ENCODE results near the gene COPG2. TPM values are rescaled to one million over a fixed set of nuclear protein-coding genes. Genes with fewer than 3 reads are reported as not detected.

The COPG2 gene
- total and polyA plus RNA-seq, 2 of the 4 experiments (the other 2 are of a cell fraction), result 18.1 to 50.0 TPM

GRCh38 chr7:130488392-130489139 is 180.0 kb downstream of the COPG2 start:
- Histone ChIP-seq H3K9me3 (ENCODE audit: control insufficient read depth, insufficient read depth, low read length) (no peaks in the 10 kb centered on the region), H2BK5ac (ENCODE audit: low read depth, low read length, poor library complexity, severe bottlenecking) (no peak overlapping the region), H3K4ac (ENCODE audit: low read depth, low read length) (peak overlapping the region; percentile 24; the same call in 1 of the 2 replicates), H3K18ac (ENCODE audit: low read depth, low read length) (no peak overlapping the region), H4K5ac (ENCODE audit: low read depth, low read length) (no peak overlapping the region), H3K4me3 (ENCODE audit: insufficient read depth, low read depth, low read length) (no peak overlapping the region), H3K4me1 (ENCODE audit: control insufficient read depth, insufficient read depth, low read length) (peaks cover 9% of the 10 kb centered on the region), H4K20me1 (ENCODE audit: insufficient read depth, low read length) (no peaks in the 10 kb centered on the region), H3K27me3 (ENCODE audit: control insufficient read depth, insufficient read depth, low read length) (peaks cover 5% of the 10 kb centered on the region), H2BK120ac (ENCODE audit: low read depth, low read length) (0 out of 2 replicates have a peak overlapping the region, but pooled peaks have one; percentile 14), H2AK9ac (replicated peaks; ENCODE audit: low read depth, low read length, poor library complexity) (no peak overlapping the region), H4K91ac (ENCODE audit: insufficient read depth, low read depth, low read length) (peak overlapping the region; percentile 31; the same call in 1 of the 2 replicates), H4K8ac (ENCODE audit: low read depth in 2 of 2, low read length in 2 of 2) (peak overlapping the region in 1 of 2 experiments; percentile 20; a peak in 1 of 4 replicates), H2AK5ac (ENCODE audit: low read depth, low read length) (no peak overlapping the region), H3K56ac (ENCODE audit: extremely low read depth, insufficient read depth, low read length) (peak overlapping the region; percentile 11; the same call in 1 of the 2 replicates), H3K4me2 (ENCODE audit: low read depth, low read length) (no peak overlapping the region), H2BK20ac (ENCODE audit: low read depth, low read length) (peak overlapping the region; percentile 30; the same call in 1 of the 2 replicates), H3K27ac (ENCODE audit: insufficient read depth, low read length) (no peak overlapping the region), H2BK15ac (ENCODE audit: low read depth, low read length) (peak overlapping the region; percentile 15; the same call in 1 of the 3 replicates), H3K79me1 (ENCODE audit: low read depth in 1 of 2, low read length in 2 of 2) (0 out of 4 replicates have a peak, but pooled peaks cover 0 to 3% of the 10 kb centered on the region in 2 experiments), H3K36me3 (ENCODE audit: control insufficient read depth, insufficient read depth, low read length) (no peaks in the 10 kb centered on the region), H3K14ac (replicated peaks; ENCODE audit: low read depth, low read length) (0 out of 2 replicates have a peak overlapping the region, but pooled peaks have one; percentile 1), H3K9me1 (ENCODE audit: insufficient read depth, low read length) (no peaks in the 10 kb centered on the region), H3K23ac (ENCODE audit: low read depth, low read length) (no peak overlapping the region), H3K9ac (ENCODE audit: low read depth, low read length) (no peak overlapping the region), H2AFZ (replicated peaks; ENCODE audit: low read length, poor library complexity) (peak overlapping the region; percentile 1)
- ATAC-seq (ENCODE audit: low read depth) (no peak), DNase-seq (no peak)
- intact Hi-C loops (cut with micrococcal nuclease), result loop anchor here (1.0 to 5.0 kb wide), 2 partner anchors 46 to 283 kb away; partner anchors contain the start of genes CEP41 and TMEM209
- BruUV-seq (replicated peaks), result no TSS peak
- dilution Hi-C loops (cut with HindIII; ENCODE audit: low sequenced_read_pairs, unreplicated experiment), result no loop called here
- CTCF ChIA-PET, result no interaction called here
- WGBS, 2 experiments (ENCODE audit: extremely low coverage in 2 of 2, insufficient read length in 1 of 2), result no CpG with 5 or more reads among the region's 7 CpGs
- in situ Hi-C loops (cut with MboI; ENCODE audit: low sequenced_read_pairs), result loop anchor here (10.0 kb wide), 1 partner anchor 414 kb away; the partner anchor contains the start of gene KLHDC10
- TF ChIP-seq RAD21 (IDR thresholded peaks at IDR 0.05; ENCODE audit: low read length) (no peak), RFX5 (IDR thresholded peaks at IDR 0.05; ENCODE audit: low read depth, low read length) (no peak), MXI1 (IDR thresholded peaks at IDR 0.05; ENCODE audit: borderline replicate concordance, low read depth, low read length) (no peak), USF2 (IDR thresholded peaks at IDR 0.05; ENCODE audit: low read depth, low read length) (no peak), SMC3 (IDR thresholded peaks at IDR 0.05; ENCODE audit: low read depth, low read length) (no peak), CHD1 (IDR thresholded peaks at IDR 0.05; ENCODE audit: low read depth, low read length) (no peak), BHLHE40 (IDR thresholded peaks at IDR 0.05; ENCODE audit: low read depth, low read length) (no peak), CEBPB (IDR thresholded peaks at IDR 0.05; ENCODE audit: low read depth, low read length) (no peak), MAFK (IDR thresholded peaks at IDR 0.05; ENCODE audit: low read depth, low read length) (no peak), MAZ (IDR thresholded peaks at IDR 0.05; ENCODE audit: borderline replicate concordance, low read depth, low read length) (no peak)
- POLR2A ChIA-PET (ENCODE audit: unreplicated experiment), result interaction anchor here (0.6 kb wide), 1 partner anchor 9 kb away, joined by 4 read pairs; no protein-coding TSS in a partner anchor
